Psoas muscle (tissue), 8 donors: Measurements from ENCODE around the gene SMIM29. TPM values are rescaled to one million over a fixed set of nuclear protein-coding genes. Genes with fewer than 3 reads are reported as not detected.
"Not testable (repeated sequence)": the region's sequence is repeated elsewhere in the genome, so short reads cannot be mapped to it uniquely, and the experiment has no call there.

ENCODE experiments used
- ATAC-seq, 4 donors: fragments of 200-7000 bp; cut with Tn5 transposase; one replicate each; pipeline ENCODE4 v1.9.1; 2020; ENCODE audit warnings: moderate library complexity in 3 of 4, mild to moderate bottlenecking in 2 of 4
- DNase-seq, 2 donors: peaks; one replicate each; pipeline ENCODE4 v3.0.0-alpha.2; 2020
- H3K27ac ChIP-seq: fragments of 200-600 bp; one replicate; pipeline ENCODE4 v1.8.0; 2022
- H3K27me3 ChIP-seq, 3 donors: fragments of 200-600 bp in 1 of 3; one replicate each; pipeline versions ENCODE4 v1.6.1 to v1.8.0; 2013 to 2022; ENCODE audit warnings: low read length in 2 of 3, mild to moderate bottlenecking in 2 of 3, moderate library complexity in 1 of 3; ENCODE audit not compliant: insufficient read depth in 3 of 3
- H3K36me3 ChIP-seq, 2 donors: fragments of 200-600 bp in 1 of 2; one replicate each; pipeline versions ENCODE4 v1.6.1 to v1.8.0; 2013 to 2022; ENCODE audit warnings: low read depth in 1 of 2, mild to moderate bottlenecking in 1 of 2, moderate library complexity in 1 of 2; ENCODE audit not compliant: insufficient read depth in 1 of 2
- H3K4me1 ChIP-seq: fragments of 200-600 bp; one replicate; pipeline ENCODE4 v1.8.0; 2022
- H3K4me3 ChIP-seq: fragments of 200-600 bp; one replicate; pipeline ENCODE4 v1.8.0; 2022; ENCODE audit warnings: mild to moderate bottlenecking
- H3K9me3 ChIP-seq: fragments of 200-600 bp; one replicate; pipeline ENCODE4 v1.8.0; 2022
- CTCF ChIP-seq: fragments of 200-600 bp; IDR thresholded peaks from one replicate; pipeline ENCODE4 v1.8.0; 2022; ENCODE audit warnings: antibody characterized with exemption
- WGBS, 3 donors: extraction: QIAGEN DNeasy Blood & Tissue Kit; methylation state at CpG; one replicate each; pipeline versions ENCODE4 v1.1.6 to v1.1.7; 2013; 5-methylcytosine and 5-hydroxymethylcytosine counted together
- intact Hi-C, 2 donors: fragments of 100-400 bp; cut with DNase I; formaldehyde crosslinking; loops; one replicate each; pipeline versions ENCODE4 v1.11.0 to v1.14.2; 2022
- polyA plus RNA-seq, 3 donors: library from polyadenylated mRNA; stranded (reverse); fragments of 200-250 nt; gene quantifications; one replicate each; pipeline ENCODE4 v1.2.3, GENCODE V29; 2013
- total RNA-seq, 4 donors: library from RNA; stranded (reverse); fragmentation: NEBNext Ultra II Directional in 2 of 4; extraction: Animal tissue kit (Norgen Biotek cat#: 25700) in 2 of 4; gene quantifications; one replicate each; pipeline versions ENCODE4 v1.2.1 to v1.2.4, GENCODE V29; 2021 to 2023
- donor health status: healthy with polysubstance abuse.
- donor health status: DM: no; HTN: no; CAD: no; lungs with moderate emphysema.
- donor health status: Bipolar disorder and iron deficiency.
- donor health status: healthy.
- donor health status: DM: yes; HTN: yes; CAD: no.
- donor health status: DM: no; HTN: no; CAD: no.
- donor health status: DM: no; HTN: no; CAD: no.
- donor health status: DM: yes; HTN: yes; CAD: no.

Gene SMIM29
- total and polyA plus RNA-seq, 7 donors, result 14.4 to 100 (median 37.8) TPM

GRCh38 chr6:34259529-34260069 lies 10.8 kb upstream of the SMIM29 start:
- DNase-seq (no peak), ATAC-seq (no peak)
- WGBS, 3 donors, result 87 to 93% (median 91%) methylated on average over 6 of the region's 6 CpGs
- Histone ChIP-seq H3K27ac (no peak overlapping the region), H3K9me3 (no peaks in the 10 kb centered on the region), H3K27me3 (no peaks in the 10 kb centered on the region), H3K36me3 (no peaks in the 10 kb centered on the region), H3K4me1 (no peaks in the 10 kb centered on the region), H3K4me3 (no peak overlapping the region)
- intact Hi-C loops, result no loop called here
- no peak for TF ChIP-seq CTCF

DNA sequence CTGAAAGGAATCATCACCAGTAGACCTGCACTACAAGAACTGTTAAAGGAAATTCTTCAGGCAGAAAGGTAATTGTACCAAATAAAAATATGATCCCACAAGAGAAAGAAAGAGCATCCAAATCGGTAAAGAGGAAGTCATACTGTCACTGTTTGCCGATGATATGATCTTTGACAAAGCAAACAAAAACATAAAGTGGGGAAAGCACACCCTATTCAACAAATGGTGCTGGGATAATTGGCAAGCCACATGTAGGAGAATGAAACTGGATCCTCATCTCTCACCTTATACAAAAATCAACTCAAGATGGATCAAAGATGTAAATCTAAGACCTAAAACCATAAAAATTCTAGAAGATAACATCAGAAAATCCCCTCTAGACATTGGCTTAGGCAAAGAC lies 3.6 kb upstream of the SMIM29 start:
- DNase-seq, H3K27me3 ChIP-seq, intact Hi-C loops, H3K9me3 ChIP-seq, H3K4me1 ChIP-seq, H3K36me3 ChIP-seq, H3K27ac ChIP-seq, H3K4me3 ChIP-seq, ATAC-seq: not testable (repeated sequence)
- WGBS, 3 donors, result 49 to 67% (median 53%) methylated on average over 2 of the region's 2 CpGs

- TF ChIP-seq CTCF, result no peak
- ATAC-seq, result peak; percentile 33 to 40 (median 36)
- Histone ChIP-seq H3K27ac (peak overlapping the region; percentile 89), H3K4me1 (peaks cover 13% of the 10 kb centered on the region), H3K4me3 (peak overlapping the region; percentile 72), H3K9me3 (no peaks in the 10 kb centered on the region), H3K27me3 (no peaks in the 10 kb centered on the region), H3K36me3 (no peaks in the 10 kb centered on the region)
- DNase-seq, result no peak
- WGBS, 3 donors, result 43 to 47% (median 43%) methylated on average over 18 of the region's 18 CpGs
- intact Hi-C loops, result loop anchor here (1.0 to 2.0 kb wide), 3 partner anchors 143 to 166 kb away; partner anchors contain the start of gene NUDT3 (in 2 of the 2)
Measured at GRCh38 chr6:34249469-34250261, 859 bp upstream of the SMIM29 start.

DNA sequence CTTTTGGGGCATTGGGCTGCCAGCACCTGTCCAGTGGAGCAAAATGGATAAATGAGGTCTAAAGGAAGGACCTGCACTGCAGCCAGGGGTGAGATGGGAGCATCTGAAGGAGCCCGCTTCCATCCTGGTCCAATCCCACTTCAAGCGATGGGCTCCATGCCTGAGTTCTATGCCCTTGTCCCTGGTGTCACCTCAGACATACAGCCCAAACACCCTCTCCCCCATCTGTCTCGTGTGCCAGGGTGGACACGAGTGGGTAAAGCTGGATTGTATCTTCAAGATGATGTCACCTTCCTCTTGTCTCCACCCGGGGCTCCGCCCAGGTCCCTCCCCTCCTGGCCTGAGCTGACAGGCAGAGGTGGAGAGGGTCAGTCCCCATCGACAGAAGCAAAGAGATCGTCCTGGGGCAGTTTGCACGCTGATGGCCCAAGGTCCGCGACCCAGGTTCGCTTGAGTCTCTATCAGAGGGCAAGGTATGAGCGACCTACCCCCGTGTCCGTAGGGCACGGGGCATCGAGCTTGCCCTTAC lies 544 bp downstream of the SMIM29 start:
- Histone ChIP-seq H3K36me3 (peaks cover 0 to 6% of the 10 kb centered on the region in 2 donors), H3K27ac (peak overlapping the region; percentile 89), H3K4me1 (peaks cover 27% of the 10 kb centered on the region), H3K27me3 (no peaks in the 10 kb centered on the region), H3K9me3 (no peaks in the 10 kb centered on the region), H3K4me3 (peak overlapping the region; percentile 72)
- TF ChIP-seq CTCF, result no peak
- intact Hi-C loops, result loop anchor here (2.0 kb wide), 2 partner anchors 145 to 167 kb away; partner anchors contain the start of gene NUDT3 (in 2 of the 2)
- ATAC-seq (peak; percentile 13 to 54 (median 33)), DNase-seq (peak; percentile 69 to 85)
- WGBS, 3 donors, result 9 to 12% (median 12%) methylated on average over 17 of the region's 17 CpGs
